ENCODE data around the gene MRPS26. TPM values are rescaled to one million over a fixed set of nuclear protein-coding genes. Genes with fewer than 3 reads are reported as not detected.

MRPS26 gene
- total and polyA plus RNA-seq, 10 of the 15 experiments (the other 5 are each of a cell fraction or from before 2014, with no cell fraction given) = 3.9 to 95.3 (median 46.5) TPM

DNA sequence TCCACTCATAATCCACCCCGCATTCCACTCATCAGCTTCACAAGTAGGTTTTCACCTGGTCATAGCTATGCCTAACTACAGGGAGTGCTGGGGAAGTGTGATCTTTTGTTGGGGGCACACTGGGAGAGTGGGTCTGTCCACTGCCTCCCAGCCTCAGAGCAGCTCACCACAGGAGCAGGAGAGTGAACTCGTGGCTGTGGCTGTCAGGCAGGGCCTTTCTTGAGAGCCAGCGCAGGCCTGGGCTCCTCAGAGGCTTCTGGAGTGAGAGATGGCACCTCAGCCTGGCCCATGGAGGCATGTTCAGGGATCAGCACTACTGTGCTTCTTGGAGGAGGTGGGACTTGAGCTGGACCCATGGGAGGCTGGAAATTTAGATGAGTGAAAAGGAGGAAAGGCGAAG, 6.4 kb upstream of the MRPS26 start:
- H2AFZ ChIP-seq (ENCODE audit: control insufficient read depth, low read depth, low read length) = no peak overlapping the region
- RAD21 ChIA-PET (ENCODE audit: unreplicated experiment) = no interaction called here
- 87% methylated on average over 4 of the region's 4 CpGs for WGBS (ENCODE audit: insufficient coverage, insufficient replicate concordance, low lambda C conversion rate, missing lambda C conversion rate)
- intact Hi-C loops (cut with micrococcal nuclease; ENCODE audit: unreplicated experiment) = no loop called here
- CTCF ChIA-PET = no interaction called here
- H3K9ac ChIP-seq (ENCODE audit: control insufficient read depth, insufficient read depth, low read length) = no peak overlapping the region
- H3K4me3 ChIP-seq = no peak overlapping the region
- no peaks in the 10 kb centered on the region for H3K27me3 ChIP-seq (replicated peaks in 1 of 2; ENCODE audit: control insufficient read depth in 2 of 2, insufficient read depth in 2 of 2, low read length in 1 of 2)
- in situ Hi-C loops (cut with MboI) = no loop called here
- no peak overlapping the region for H3K4me2 ChIP-seq (ENCODE audit: control insufficient read depth, insufficient read depth)
- no TSS peak for BruUV-seq (replicated peaks)
- FAIRE-seq = no peak
- peaks cover 15 to 21% of the 10 kb centered on the region in 2 experiments; a peak in 3 of 4 replicates for H3K36me3 ChIP-seq (ENCODE audit: control insufficient read depth in 2 of 2, insufficient read depth in 2 of 2, low read length in 1 of 2)
- SMC1A ChIA-PET (ENCODE audit: uncharacterized antibody, unreplicated experiment) = no interaction called here
- H3K4me1 ChIP-seq (ENCODE audit: control insufficient read depth, insufficient read depth, low read length) = no peaks in the 10 kb centered on the region
- H3K9me3 ChIP-seq (replicated peaks; ENCODE audit: control insufficient read depth, insufficient read depth, low read length) = no peaks in the 10 kb centered on the region
- ATAC-seq = no peak
- no peak overlapping the region for H3K27ac ChIP-seq (ENCODE audit: control insufficient read depth, insufficient read depth)
- TF ChIP-seq RCOR1 (conservative IDR thresholded peaks at IDR 0.05; ENCODE audit: low read depth, low read length) (no peak), BCL11A (IDR thresholded peaks at IDR 0.05; ENCODE audit: low read depth, low read length) (no peak), SMC3 (IDR thresholded peaks at IDR 0.05; ENCODE audit: borderline replicate concordance, low read length) (no peak), ZNF622 (IDR thresholded peaks at IDR 0.05) (no peak), FOS (IDR thresholded peaks at IDR 0.05; ENCODE audit: borderline replicate concordance, extremely low read depth, insufficient read length) (no peak), DPF2 (IDR thresholded peaks at IDR 0.05) (no peak), ZNF24 (IDR thresholded peaks at IDR 0.05) (no peak)
- TF ChIP-seq, protein P1, sequence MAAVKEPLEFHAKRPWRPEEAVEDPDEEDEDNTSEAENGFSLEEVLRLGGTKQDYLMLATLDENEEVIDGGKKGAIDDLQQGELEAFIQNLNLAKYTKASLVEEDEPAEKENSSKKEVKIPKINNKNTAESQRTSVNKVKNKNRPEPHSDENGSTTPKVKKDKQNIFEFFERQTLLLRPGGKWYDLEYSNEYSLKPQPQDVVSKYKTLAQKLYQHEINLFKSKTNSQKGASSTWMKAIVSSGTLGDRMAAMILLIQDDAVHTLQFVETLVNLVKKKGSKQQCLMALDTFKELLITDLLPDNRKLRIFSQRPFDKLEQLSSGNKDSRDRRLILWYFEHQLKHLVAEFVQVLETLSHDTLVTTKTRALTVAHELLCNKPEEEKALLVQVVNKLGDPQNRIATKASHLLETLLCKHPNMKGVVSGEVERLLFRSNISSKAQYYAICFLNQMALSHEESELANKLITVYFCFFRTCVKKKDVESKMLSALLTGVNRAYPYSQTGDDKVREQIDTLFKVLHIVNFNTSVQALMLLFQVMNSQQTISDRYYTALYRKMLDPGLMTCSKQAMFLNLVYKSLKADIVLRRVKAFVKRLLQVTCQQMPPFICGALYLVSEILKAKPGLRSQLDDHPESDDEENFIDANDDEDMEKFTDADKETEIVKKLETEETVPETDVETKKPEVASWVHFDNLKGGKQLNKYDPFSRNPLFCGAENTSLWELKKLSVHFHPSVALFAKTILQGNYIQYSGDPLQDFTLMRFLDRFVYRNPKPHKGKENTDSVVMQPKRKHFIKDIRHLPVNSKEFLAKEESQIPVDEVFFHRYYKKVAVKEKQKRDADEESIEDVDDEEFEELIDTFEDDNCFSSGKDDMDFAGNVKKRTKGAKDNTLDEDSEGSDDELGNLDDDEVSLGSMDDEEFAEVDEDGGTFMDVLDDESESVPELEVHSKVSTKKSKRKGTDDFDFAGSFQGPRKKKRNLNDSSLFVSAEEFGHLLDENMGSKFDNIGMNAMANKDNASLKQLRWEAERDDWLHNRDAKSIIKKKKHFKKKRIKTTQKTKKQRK (IDR thresholded peaks at IDR 0.05; ENCODE audit: low read depth, low read length) = no peak
- TF ChIP-seq, protein P2, sequence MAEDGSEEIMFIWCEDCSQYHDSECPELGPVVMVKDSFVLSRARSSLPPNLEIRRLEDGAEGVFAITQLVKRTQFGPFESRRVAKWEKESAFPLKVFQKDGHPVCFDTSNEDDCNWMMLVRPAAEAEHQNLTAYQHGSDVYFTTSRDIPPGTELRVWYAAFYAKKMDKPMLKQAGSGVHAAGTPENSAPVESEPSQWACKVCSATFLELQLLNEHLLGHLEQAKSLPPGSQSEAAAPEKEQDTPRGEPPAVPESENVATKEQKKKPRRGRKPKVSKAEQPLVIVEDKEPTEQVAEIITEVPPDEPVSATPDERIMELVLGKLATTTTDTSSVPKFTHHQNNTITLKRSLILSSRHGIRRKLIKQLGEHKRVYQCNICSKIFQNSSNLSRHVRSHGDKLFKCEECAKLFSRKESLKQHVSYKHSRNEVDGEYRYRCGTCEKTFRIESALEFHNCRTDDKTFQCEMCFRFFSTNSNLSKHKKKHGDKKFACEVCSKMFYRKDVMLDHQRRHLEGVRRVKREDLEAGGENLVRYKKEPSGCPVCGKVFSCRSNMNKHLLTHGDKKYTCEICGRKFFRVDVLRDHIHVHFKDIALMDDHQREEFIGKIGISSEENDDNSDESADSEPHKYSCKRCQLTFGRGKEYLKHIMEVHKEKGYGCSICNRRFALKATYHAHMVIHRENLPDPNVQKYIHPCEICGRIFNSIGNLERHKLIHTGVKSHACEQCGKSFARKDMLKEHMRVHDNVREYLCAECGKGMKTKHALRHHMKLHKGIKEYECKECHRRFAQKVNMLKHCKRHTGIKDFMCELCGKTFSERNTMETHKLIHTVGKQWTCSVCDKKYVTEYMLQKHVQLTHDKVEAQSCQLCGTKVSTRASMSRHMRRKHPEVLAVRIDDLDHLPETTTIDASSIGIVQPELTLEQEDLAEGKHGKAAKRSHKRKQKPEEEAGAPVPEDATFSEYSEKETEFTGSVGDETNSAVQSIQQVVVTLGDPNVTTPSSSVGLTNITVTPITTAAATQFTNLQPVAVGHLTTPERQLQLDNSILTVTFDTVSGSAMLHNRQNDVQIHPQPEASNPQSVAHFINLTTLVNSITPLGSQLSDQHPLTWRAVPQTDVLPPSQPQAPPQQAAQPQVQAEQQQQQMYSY (CRISPR knock-in tag; IDR thresholded peaks at IDR 0.05) = no peak
- TF ChIP-seq, protein P3, sequence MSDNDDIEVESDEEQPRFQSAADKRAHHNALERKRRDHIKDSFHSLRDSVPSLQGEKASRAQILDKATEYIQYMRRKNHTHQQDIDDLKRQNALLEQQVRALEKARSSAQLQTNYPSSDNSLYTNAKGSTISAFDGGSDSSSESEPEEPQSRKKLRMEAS (IDR thresholded peaks at IDR 0.05; ENCODE audit: low read depth, low read length) = no peak
- H3K79me2 ChIP-seq (ENCODE audit: control insufficient read depth, insufficient read depth, low read length) = no peaks in the 10 kb centered on the region
- POLR2A ChIA-PET = no interaction called here
- H4K20me1 ChIP-seq (ENCODE audit: control insufficient read depth, insufficient read depth) = no peaks in the 10 kb centered on the region; the same call in 1 of the 2 replicates
- no peak for DNase-seq (ENCODE audit: low read depth, low spot score)

Measured in GM12878 (cell line).